Measurements from ENCODE around the gene SCNN1B. TPM values are rescaled to one million over a fixed set of nuclear protein-coding genes. Genes with fewer than 3 reads are reported as not detected.
"Not testable (repeated sequence)": the region's sequence is repeated elsewhere in the genome, so short reads cannot be mapped to it uniquely, and the experiment has no call there.

The SCNN1B gene
- total and polyA plus RNA-seq, 2 donors (not counting 1 experiment from before 2014, with no cell fraction given) = not detected

DNA sequence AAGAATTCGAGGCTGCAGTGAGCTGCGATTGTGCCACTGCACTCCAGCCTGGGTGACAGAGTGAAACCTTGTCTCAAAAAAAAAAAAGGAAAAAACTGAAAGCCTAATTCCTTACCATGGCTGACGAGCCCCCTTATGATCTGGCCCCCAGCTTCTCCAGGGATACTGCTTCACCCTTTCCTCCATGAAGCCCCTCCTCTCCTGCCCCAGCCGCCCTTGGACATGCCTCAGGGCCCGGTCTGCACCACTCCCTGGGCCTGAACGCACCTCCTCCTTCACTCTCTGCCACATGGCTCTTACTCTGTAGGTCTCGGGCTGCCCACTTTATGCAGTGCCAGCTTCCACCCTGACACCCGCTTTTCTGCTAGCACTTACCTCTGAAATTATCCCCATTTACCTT, 85.6 kb downstream of the SCNN1B start:
- Histone ChIP-seq H3K27me3 (ENCODE audit: control insufficient read depth, insufficient read depth, low read length) (no peaks in the 10 kb centered on the region), H3K9ac (ENCODE audit: insufficient read depth, low read length) (no peak overlapping the region), H4K20me1 (ENCODE audit: control insufficient read depth, extremely low read depth, insufficient read depth, low read length) (no peaks in the 10 kb centered on the region), H3K4me3 (replicated peaks in 1 of 4; ENCODE audit: control extremely low read depth in 1 of 4, insufficient read depth in 1 of 4, low read depth in 3 of 4, low read length in 4 of 4) (no peak overlapping the region), H3K79me2 (ENCODE audit: control insufficient read depth, insufficient read depth, low read length) (no peaks in the 10 kb centered on the region), H3K4me2 (ENCODE audit: extremely low read depth, insufficient read depth, low read length) (no peak overlapping the region), H3K36me3 (ENCODE audit: control insufficient read depth, insufficient read depth, low read length) (peaks cover 2% of the 10 kb centered on the region), H3K27ac (ENCODE audit: insufficient read depth, low read length) (no peak overlapping the region), H3K9me3 (ENCODE audit: control insufficient read depth, insufficient read depth, low read depth, low read length) (no peaks in the 10 kb centered on the region), H3K4me1 (ENCODE audit: control insufficient read depth, extremely low read depth, insufficient read depth, low read length) (no peaks in the 10 kb centered on the region), H2AFZ (ENCODE audit: low read length) (no peak overlapping the region)
- no peak for DNase-seq (ENCODE audit: low read depth in 2 of 2)
- TF ChIP-seq EZH2 (IDR thresholded peaks at IDR 0.05; ENCODE audit: low read length, missing control alignments) (no peak), CTCF (conservative IDR thresholded peaks at IDR 0.05 in 1 of 2, IDR thresholded peaks at IDR 0.05 in 1 of 2; ENCODE audit: low read depth in 1 of 2, low read length in 2 of 2) (no peak)

- no peak overlapping the region for H3K4me3 ChIP-seq (replicated peaks in 1 of 4; ENCODE audit: control extremely low read depth in 1 of 4, insufficient read depth in 1 of 4, low read depth in 3 of 4, low read length in 4 of 4)
- TF ChIP-seq CTCF (conservative IDR thresholded peaks at IDR 0.05 in 1 of 2, IDR thresholded peaks at IDR 0.05 in 1 of 2; ENCODE audit: low read depth in 1 of 2, low read length in 2 of 2) (no peak), EZH2 (IDR thresholded peaks at IDR 0.05; ENCODE audit: low read length, missing control alignments) (no peak)
- no peak overlapping the region for H3K9ac ChIP-seq (ENCODE audit: insufficient read depth, low read length)
- H2AFZ ChIP-seq (ENCODE audit: low read length) = no peak overlapping the region
- no peaks in the 10 kb centered on the region for H3K79me2 ChIP-seq (ENCODE audit: control insufficient read depth, insufficient read depth, low read length)
- no peaks in the 10 kb centered on the region for H4K20me1 ChIP-seq (ENCODE audit: control insufficient read depth, extremely low read depth, insufficient read depth, low read length)
- no peak overlapping the region for H3K4me2 ChIP-seq (ENCODE audit: extremely low read depth, insufficient read depth, low read length)
- H3K27me3 ChIP-seq (ENCODE audit: control insufficient read depth, insufficient read depth, low read length) = no peaks in the 10 kb centered on the region
- peaks cover 2% of the 10 kb centered on the region for H3K36me3 ChIP-seq (ENCODE audit: control insufficient read depth, insufficient read depth, low read length)
- H3K27ac ChIP-seq (ENCODE audit: insufficient read depth, low read length) = no peak overlapping the region
- no peak for DNase-seq (ENCODE audit: low read depth in 2 of 2)
- no peaks in the 10 kb centered on the region for H3K4me1 ChIP-seq (ENCODE audit: control insufficient read depth, extremely low read depth, insufficient read depth, low read length)
- H3K9me3 ChIP-seq (ENCODE audit: control insufficient read depth, insufficient read depth, low read depth, low read length) = no peaks in the 10 kb centered on the region
Observed at GRCh38 chr16:23388786-23389185, 86.7 kb downstream of the SCNN1B start.

DNA sequence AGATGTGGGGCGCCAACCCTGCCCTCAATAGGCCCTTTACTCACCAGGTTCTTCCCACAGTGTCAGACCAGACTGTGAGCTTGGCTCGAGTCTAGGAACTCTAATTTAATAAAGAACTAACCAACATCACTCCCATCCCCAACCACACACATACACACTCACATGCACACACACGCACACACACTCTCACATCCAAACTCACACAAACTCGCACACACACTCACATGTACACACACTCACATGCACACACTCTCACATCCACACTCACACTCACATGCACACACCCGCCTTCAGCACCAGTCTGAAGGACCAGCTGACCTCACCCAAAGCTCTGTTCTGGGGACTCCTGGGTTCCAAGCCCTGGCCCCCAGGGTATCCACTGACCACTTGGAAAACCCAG, 87.1 kb downstream of the SCNN1B start:
- Histone ChIP-seq H4K20me1 (ENCODE audit: control insufficient read depth, extremely low read depth, insufficient read depth, low read length) (no peaks in the 10 kb centered on the region), H3K4me1 (ENCODE audit: control insufficient read depth, extremely low read depth, insufficient read depth, low read length) (no peaks in the 10 kb centered on the region), H2AFZ (ENCODE audit: low read length) (no peak overlapping the region), H3K9me3 (ENCODE audit: control insufficient read depth, insufficient read depth, low read depth, low read length) (no peaks in the 10 kb centered on the region), H3K4me2 (ENCODE audit: extremely low read depth, insufficient read depth, low read length) (no peak overlapping the region), H3K27me3 (ENCODE audit: control insufficient read depth, insufficient read depth, low read length) (no peaks in the 10 kb centered on the region), H3K9ac (ENCODE audit: insufficient read depth, low read length) (no peak overlapping the region), H3K36me3 (ENCODE audit: control insufficient read depth, insufficient read depth, low read length) (peaks cover 2% of the 10 kb centered on the region), H3K27ac (ENCODE audit: insufficient read depth, low read length) (no peak overlapping the region), H3K79me2 (ENCODE audit: control insufficient read depth, insufficient read depth, low read length) (no peaks in the 10 kb centered on the region), H3K4me3 (replicated peaks in 1 of 4; ENCODE audit: control extremely low read depth in 1 of 4, insufficient read depth in 1 of 4, low read depth in 3 of 4, low read length in 4 of 4) (no peak overlapping the region)
- no peak for TF ChIP-seq CTCF (conservative IDR thresholded peaks at IDR 0.05 in 1 of 2, IDR thresholded peaks at IDR 0.05 in 1 of 2; ENCODE audit: low read depth in 1 of 2, low read length in 2 of 2)
- TF ChIP-seq EZH2 (IDR thresholded peaks at IDR 0.05; ENCODE audit: low read length, missing control alignments) = no peak
- DNase-seq (ENCODE audit: low read depth in 2 of 2) = no peak

DNA sequence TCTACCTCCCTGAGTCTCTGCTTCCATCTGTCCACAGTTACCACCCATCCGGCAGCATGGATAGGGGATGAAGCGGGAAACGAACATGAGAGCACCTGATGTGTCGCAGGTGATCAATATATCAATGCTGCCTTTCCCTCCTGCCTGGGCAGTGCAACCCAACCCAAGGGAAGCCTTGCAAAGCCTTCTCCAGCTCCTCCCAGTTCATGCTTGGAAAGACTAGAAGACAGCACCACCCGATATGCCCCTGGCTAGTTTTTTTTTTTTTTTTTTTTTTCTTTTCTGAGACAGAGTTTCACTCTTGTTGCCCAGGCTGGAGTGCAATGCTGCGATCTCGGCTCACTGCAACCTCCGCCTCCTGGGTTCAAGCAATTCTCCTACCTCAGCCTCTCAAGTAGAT, 87.8 kb downstream of the SCNN1B start:
- H4K20me1 ChIP-seq (ENCODE audit: control insufficient read depth, extremely low read depth, insufficient read depth, low read length); H3K4me3 ChIP-seq (replicated peaks in 1 of 4; ENCODE audit: control extremely low read depth in 1 of 4, insufficient read depth in 1 of 4, low read depth in 3 of 4, low read length in 4 of 4); DNase-seq (ENCODE audit: low read depth in 2 of 2); H3K79me2 ChIP-seq (ENCODE audit: control insufficient read depth, insufficient read depth, low read length); H2AFZ ChIP-seq (ENCODE audit: low read length); H3K9ac ChIP-seq (ENCODE audit: insufficient read depth, low read length); H3K4me2 ChIP-seq (ENCODE audit: extremely low read depth, insufficient read depth, low read length); H3K9me3 ChIP-seq (ENCODE audit: control insufficient read depth, insufficient read depth, low read depth, low read length); H3K36me3 ChIP-seq (ENCODE audit: control insufficient read depth, insufficient read depth, low read length); H3K27me3 ChIP-seq (ENCODE audit: control insufficient read depth, insufficient read depth, low read length); H3K27ac ChIP-seq (ENCODE audit: insufficient read depth, low read length); H3K4me1 ChIP-seq (ENCODE audit: control insufficient read depth, extremely low read depth, insufficient read depth, low read length): not testable (repeated sequence)
